Astrocyte (in vitro differentiated cells and primary cell): Measurements from ENCODE around the gene RAB11FIP4. TPM values are rescaled to one million over a fixed set of nuclear protein-coding genes. Genes with fewer than 3 reads are reported as not detected.

Experiments used
- DNase-seq: peaks from one replicate; pipeline ENCODE4 v3.0.0-alpha.2; 2010; ENCODE audit warnings: low read depth
- FAIRE-seq: peaks from 2 replicates; lab custom pipeline; 2011; peaks lifted over from hg19 to GRCh38; lab: Jason Lieb, UNC
- H2AFZ ChIP-seq: 2 replicates; pipeline ENCODE4 v1.6.0; 2012; ENCODE audit warnings: low read depth, low read length, inconsistent platforms
- H3K27ac ChIP-seq: 2 replicates; pipeline ENCODE4 v1.5.1; 2011; ENCODE audit warnings: low read depth, low read length, inconsistent platforms
- H3K27me3 ChIP-seq: 2 replicates; pipeline ENCODE4 v1.6.0; 2011; ENCODE audit warnings: low read length, inconsistent platforms; ENCODE audit not compliant: insufficient read depth
- H3K36me3 ChIP-seq: 2 replicates; pipeline ENCODE4 v1.5.1; 2011; ENCODE audit warnings: low read length, inconsistent platforms; ENCODE audit not compliant: insufficient read depth
- H3K4me1 ChIP-seq: 2 replicates; pipeline ENCODE4 v1.5.1; 2011; ENCODE audit warnings: low read length, inconsistent platforms; ENCODE audit not compliant: insufficient read depth
- H3K4me2 ChIP-seq: 2 replicates; pipeline ENCODE4 v1.6.0; 2012; ENCODE audit warnings: low read length, inconsistent platforms
- H3K4me3 ChIP-seq: 2 replicates; pipeline ENCODE4 v1.5.1; 2011; ENCODE audit warnings: low read depth, mild to moderate bottlenecking, low read length, inconsistent platforms; ENCODE audit not compliant: insufficient read depth
- H3K79me2 ChIP-seq: 2 replicates; pipeline ENCODE4 v1.6.0; 2012; ENCODE audit warnings: mild to moderate bottlenecking, low read length, inconsistent platforms; ENCODE audit not compliant: insufficient read depth
- H3K9ac ChIP-seq: 2 replicates; pipeline ENCODE4 v1.6.0; 2012; ENCODE audit warnings: mild to moderate bottlenecking, low read length, inconsistent platforms
- H3K9me3 ChIP-seq: 2 replicates; pipeline ENCODE4 v1.5.1; 2012; ENCODE audit warnings: low read depth, mild to moderate bottlenecking, low read length, inconsistent platforms; ENCODE audit not compliant: insufficient read depth
- H4K20me1 ChIP-seq: 2 replicates; pipeline ENCODE4 v1.6.0; 2012; ENCODE audit warnings: low read length, inconsistent platforms; ENCODE audit not compliant: insufficient read depth
- H3K27ac Mint-ChIP-seq: one replicate; pipeline ENCODE4 v1.8.0; 2021; ENCODE audit warnings: mild to moderate bottlenecking, mixed read lengths; ENCODE audit not compliant: unreplicated experiment
- H3K27me3 Mint-ChIP-seq: one replicate; pipeline ENCODE4 v1.8.0; 2021; ENCODE audit warnings: low read depth, mixed read lengths; ENCODE audit not compliant: unreplicated experiment
- H3K36me3 Mint-ChIP-seq: one replicate; pipeline ENCODE4 v1.8.0; 2021; ENCODE audit warnings: low read depth, mixed read lengths; ENCODE audit not compliant: unreplicated experiment
- H3K4me1 Mint-ChIP-seq: one replicate; pipeline ENCODE4 v1.8.0; 2021; ENCODE audit warnings: low read depth, mixed read lengths; ENCODE audit not compliant: unreplicated experiment
- H3K4me3 Mint-ChIP-seq: one replicate; pipeline ENCODE4 v1.8.0; 2021; ENCODE audit warnings: mild to moderate bottlenecking, moderate library complexity, mixed read lengths; ENCODE audit not compliant: unreplicated experiment
- H3K9me3 Mint-ChIP-seq: one replicate; pipeline ENCODE4 v1.8.0; 2021; ENCODE audit warnings: mild to moderate bottlenecking, mixed read lengths; ENCODE audit not compliant: unreplicated experiment
- CTCF ChIP-seq: IDR thresholded peaks from 2 replicates; pipeline ENCODE4 v1.5.1; 2011; ENCODE audit warnings: low read depth, mild to moderate bottlenecking, inconsistent platforms, low read length, moderate library complexity; ENCODE audit not compliant: insufficient read depth
- EZH2 ChIP-seq: IDR thresholded peaks from 2 replicates; pipeline ENCODE4 v1.6.1; 2012; ENCODE audit warnings: mild to moderate bottlenecking, low read length, inconsistent platforms; ENCODE audit not compliant: insufficient read depth
- total RNA-seq: library from RNA; stranded (reverse); gene quantifications from 2 replicates; pipeline ENCODE4 v1.2.1, GENCODE V29; 2021

RAB11FIP4 gene
- total RNA-seq, 1 donor from 2014 or later: 4.4 TPM

DNA sequence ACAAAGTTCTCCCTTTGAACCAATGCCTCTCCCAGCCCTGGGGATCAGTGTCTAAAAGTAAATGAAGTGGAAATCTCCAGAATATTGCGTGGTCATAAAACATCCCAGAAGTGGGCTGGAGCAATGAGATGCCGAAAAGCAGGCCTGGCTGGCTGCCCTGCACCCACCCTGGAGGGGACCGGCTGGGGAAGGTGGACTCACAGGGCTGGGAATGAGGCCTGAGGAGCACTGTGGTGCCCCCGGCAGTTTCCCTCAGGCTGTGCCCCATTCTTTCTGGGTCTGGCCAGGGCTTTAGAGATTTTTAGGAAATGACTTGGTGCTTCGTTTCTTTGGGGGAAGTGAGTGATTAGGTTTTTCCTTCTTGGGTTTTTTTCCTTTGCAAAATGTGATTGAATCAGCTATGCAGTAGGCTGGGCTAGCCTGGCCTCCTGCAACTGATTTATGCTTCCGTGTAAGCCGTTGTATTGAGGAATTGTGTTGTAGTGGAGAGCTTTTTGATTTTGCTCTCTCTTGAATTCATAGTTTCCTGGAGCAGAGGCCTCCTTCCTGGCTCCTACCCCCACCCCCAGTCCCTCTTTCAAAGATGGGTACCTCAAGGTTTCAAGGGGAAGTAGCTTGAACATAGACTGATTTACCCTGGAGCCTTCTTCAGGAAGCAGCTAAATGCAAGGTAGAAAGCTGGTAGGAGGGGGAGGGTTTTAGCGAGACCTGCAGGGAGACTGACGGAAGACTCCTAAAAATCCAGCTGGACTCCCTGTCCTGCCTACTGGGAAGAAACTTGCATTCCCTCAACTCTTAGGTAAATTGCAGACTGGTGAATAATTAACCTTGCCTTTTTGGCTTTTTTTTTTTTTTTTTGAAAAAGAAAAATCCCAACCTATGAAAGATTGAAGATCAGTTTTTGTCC, 170.2 kb downstream of the RAB11FIP4 start:
- no peak for FAIRE-seq
- no peak for TF ChIP-seq CTCF
- TF ChIP-seq EZH2: no peak
- Histone ChIP-seq H2AFZ (no peak overlapping the region), H4K20me1 (peaks cover 57% of the 10 kb centered on the region), H3K4me2 (peak overlapping the region; percentile 98), H3K4me1 (peaks cover 51% of the 10 kb centered on the region), H3K4me3 (peak overlapping the region; percentile 79), H3K9me3 (no peaks in the 10 kb centered on the region), H3K36me3 (peaks cover 11% of the 10 kb centered on the region), H3K27ac (peak overlapping the region; percentile 92), H3K27me3 (no peaks in the 10 kb centered on the region), H3K79me2 (peaks cover 76% of the 10 kb centered on the region), H3K9ac (peak overlapping the region; percentile 95)
- H3K4me3 Mint-ChIP-seq: peak overlapping the region; percentile 84
- peak; percentile 75 for DNase-seq
- H3K4me1 Mint-ChIP-seq: peaks cover 26% of the 10 kb centered on the region
- H3K27me3 Mint-ChIP-seq: peaks cover 3% of the 10 kb centered on the region
- no peak overlapping the region for H3K27ac Mint-ChIP-seq
- no peaks in the 10 kb centered on the region for H3K36me3 Mint-ChIP-seq
- no peaks in the 10 kb centered on the region for H3K9me3 Mint-ChIP-seq

- H3K4me1 ChIP-seq: peaks cover 58% of the 10 kb centered on the region
Observed at GRCh38 chr17:31562376-31562840, 170.9 kb downstream of the RAB11FIP4 start.

More at GRCh38 chr17:31562376-31562840, 170.9 kb downstream of the RAB11FIP4 start:
- H3K27ac ChIP-seq: peak overlapping the region; percentile 92
- TF ChIP-seq EZH2: no peak
- TF ChIP-seq CTCF: no peak
- Mint-ChIP-seq H3K9me3 (no peaks in the 10 kb centered on the region), H3K4me3 (peak overlapping the region; percentile 84), H3K27ac (no peak overlapping the region), H3K27me3 (no peaks in the 10 kb centered on the region), H3K36me3 (no peaks in the 10 kb centered on the region), H3K4me1 (peaks cover 26% of the 10 kb centered on the region)
- H3K4me3 ChIP-seq: peak overlapping the region; percentile 79
- H3K9ac ChIP-seq: peak overlapping the region; percentile 95
- H2AFZ ChIP-seq: no peak overlapping the region
- peaks cover 64% of the 10 kb centered on the region for H4K20me1 ChIP-seq
- H3K27me3 ChIP-seq: no peaks in the 10 kb centered on the region
- FAIRE-seq: no peak
- no peaks in the 10 kb centered on the region for H3K9me3 ChIP-seq
- peaks cover 83% of the 10 kb centered on the region for H3K79me2 ChIP-seq
- peaks cover 11% of the 10 kb centered on the region for H3K36me3 ChIP-seq
- H3K4me2 ChIP-seq: peak overlapping the region; percentile 98
- no peak for DNase-seq
